ENCODE measurements around the gene PITPNC1. TPM values are rescaled to one million over a fixed set of nuclear protein-coding genes. Genes with fewer than 3 reads are reported as not detected.

Gene PITPNC1
- total and polyA plus RNA-seq, 4 donors, result 8.0 to 21.1 (median 15.2) TPM

DNA sequence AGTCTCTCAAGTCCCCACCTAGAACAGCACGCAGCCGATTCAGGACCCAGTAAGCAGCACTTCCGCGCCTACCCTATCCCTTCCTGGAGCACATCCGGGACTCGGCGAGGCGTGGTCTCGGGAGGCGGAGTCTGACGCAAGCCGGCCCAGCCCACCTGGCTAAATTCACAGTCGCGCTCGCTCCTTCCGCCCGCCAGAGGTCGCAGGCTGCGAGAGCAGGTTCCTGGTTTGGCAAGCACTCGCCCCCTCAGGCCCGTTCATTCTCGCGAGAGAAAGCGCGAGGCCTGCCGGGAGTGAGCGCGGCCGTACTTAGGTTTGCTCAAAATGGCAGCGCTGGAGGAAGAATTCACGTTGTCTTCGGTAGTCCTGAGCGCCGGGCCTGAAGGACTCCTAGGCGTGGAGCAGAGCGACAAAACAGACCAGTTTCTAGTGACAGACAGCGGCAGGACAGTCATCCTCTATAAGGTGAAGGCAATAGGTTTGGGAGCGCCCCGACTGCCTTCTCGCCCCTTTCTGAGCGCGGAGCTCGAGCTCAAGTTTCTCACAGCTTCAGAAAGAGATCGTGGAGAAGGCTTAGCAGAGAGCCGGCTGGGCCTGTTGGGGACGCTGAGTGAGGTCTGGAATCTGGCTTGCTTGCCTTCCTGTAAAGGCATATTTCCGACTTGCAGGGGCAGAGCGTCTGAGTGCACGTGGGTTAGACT, 340.7 kb downstream of the PITPNC1 start, which contains the start of gene NOL11:
Gene NOL11 (plus strand): TSS at position 313 of the 701 bp plus-strand sequence. CDS start 12 bp downstream, at position 325.
- Histone ChIP-seq H3K9me3 (ENCODE audit: control insufficient read depth in 4 of 4, insufficient read depth in 3 of 4, low read length in 3 of 4) (no peaks in the 10 kb centered on the region), H3K4me3 (peak within 1 kb of the TSS; percentile 63), H3K4me1 (ENCODE audit: control insufficient read depth in 5 of 5, insufficient read depth in 5 of 5, low read length in 5 of 5) (peaks cover 0 to 12% (median 4%) of the 10 kb centered on the region in 5 donors), H3K9ac (ENCODE audit: insufficient read depth in 1 of 2, low read length in 2 of 2) (peak within 1 kb of the TSS; percentile 97 to 99), H3K27ac (ENCODE audit: low read depth in 1 of 2, low read length in 1 of 2) (peak within 1 kb of the TSS; percentile 82 to 87), H3K27me3 (ENCODE audit: control insufficient read depth in 3 of 3, insufficient read depth in 3 of 3, low read length in 2 of 3) (no peaks in the 10 kb centered on the region), H3K36me3 (ENCODE audit: control insufficient read depth in 4 of 4, insufficient read depth in 4 of 4, low read length in 4 of 4) (peaks cover 3 to 22% (median 16%) of the 10 kb centered on the region in 4 donors)
- ATAC-seq (ENCODE audit: insufficient read depth, low FRiP score), result peak; percentile 98
- TF ChIP-seq, protein P1, sequence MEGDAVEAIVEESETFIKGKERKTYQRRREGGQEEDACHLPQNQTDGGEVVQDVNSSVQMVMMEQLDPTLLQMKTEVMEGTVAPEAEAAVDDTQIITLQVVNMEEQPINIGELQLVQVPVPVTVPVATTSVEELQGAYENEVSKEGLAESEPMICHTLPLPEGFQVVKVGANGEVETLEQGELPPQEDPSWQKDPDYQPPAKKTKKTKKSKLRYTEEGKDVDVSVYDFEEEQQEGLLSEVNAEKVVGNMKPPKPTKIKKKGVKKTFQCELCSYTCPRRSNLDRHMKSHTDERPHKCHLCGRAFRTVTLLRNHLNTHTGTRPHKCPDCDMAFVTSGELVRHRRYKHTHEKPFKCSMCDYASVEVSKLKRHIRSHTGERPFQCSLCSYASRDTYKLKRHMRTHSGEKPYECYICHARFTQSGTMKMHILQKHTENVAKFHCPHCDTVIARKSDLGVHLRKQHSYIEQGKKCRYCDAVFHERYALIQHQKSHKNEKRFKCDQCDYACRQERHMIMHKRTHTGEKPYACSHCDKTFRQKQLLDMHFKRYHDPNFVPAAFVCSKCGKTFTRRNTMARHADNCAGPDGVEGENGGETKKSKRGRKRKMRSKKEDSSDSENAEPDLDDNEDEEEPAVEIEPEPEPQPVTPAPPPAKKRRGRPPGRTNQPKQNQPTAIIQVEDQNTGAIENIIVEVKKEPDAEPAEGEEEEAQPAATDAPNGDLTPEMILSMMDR (IDR thresholded peaks at IDR 0.05; ENCODE audit: control extremely low read depth, extremely low read depth), result peak; percentile 95
- 0% methylated on average over 49 of the region's 49 CpGs for WGBS, 2 donors
- DNase-seq, result peak; percentile 99 to 100 (median 99)

DNA sequence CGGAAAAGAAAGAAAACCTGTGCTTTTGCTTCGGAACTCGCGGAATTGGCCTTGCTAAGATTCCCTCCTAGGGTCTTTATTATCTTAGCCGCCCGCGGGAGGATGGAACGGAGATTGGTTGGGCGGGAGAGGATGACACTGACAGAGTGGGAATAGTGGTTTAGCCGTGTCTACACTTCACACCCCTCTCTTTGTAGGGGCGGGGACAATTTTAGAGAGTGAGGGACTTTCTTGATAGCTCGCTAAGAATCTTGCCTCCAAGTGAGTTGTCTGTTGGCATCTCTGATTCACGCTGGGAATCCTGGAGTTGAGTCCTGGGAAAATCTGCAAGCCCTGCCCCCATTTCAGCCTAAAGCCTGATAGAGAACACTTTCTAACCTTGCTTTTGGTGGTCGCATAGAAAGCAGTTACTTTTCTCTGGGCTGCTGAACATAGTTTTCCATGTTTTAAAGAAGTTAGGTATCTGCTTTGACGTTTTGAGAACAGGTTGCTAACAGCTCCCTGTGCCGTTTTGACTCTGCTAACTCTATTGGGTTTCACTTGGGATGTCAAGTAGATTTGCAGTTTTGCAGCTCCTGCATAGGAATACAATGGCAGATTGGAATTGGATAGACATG, 341.4 kb downstream of the PITPNC1 start:
- Histone ChIP-seq H3K36me3 (ENCODE audit: control insufficient read depth in 4 of 4, insufficient read depth in 4 of 4, low read length in 4 of 4) (peaks cover 4 to 22% (median 17%) of the 10 kb centered on the region in 4 donors), H3K27me3 (ENCODE audit: control insufficient read depth in 3 of 3, insufficient read depth in 3 of 3, low read length in 2 of 3) (no peaks in the 10 kb centered on the region), H3K4me3 (peak overlapping the region; percentile 63), H3K27ac (ENCODE audit: low read depth in 1 of 2, low read length in 1 of 2) (peak overlapping the region; percentile 82 to 86), H3K4me1 (ENCODE audit: control insufficient read depth in 5 of 5, insufficient read depth in 5 of 5, low read length in 5 of 5) (peaks cover 0 to 12% (median 4%) of the 10 kb centered on the region in 5 donors), H3K9me3 (ENCODE audit: control insufficient read depth in 4 of 4, insufficient read depth in 3 of 4, low read length in 3 of 4) (no peaks in the 10 kb centered on the region), H3K9ac (ENCODE audit: insufficient read depth in 1 of 2, low read length in 2 of 2) (peak overlapping the region; percentile 97 to 99)
- TF ChIP-seq, protein P1 (IDR thresholded peaks at IDR 0.05; ENCODE audit: control extremely low read depth, extremely low read depth), result no peak
- 0 to 1% methylated on average over 16 of the region's 16 CpGs for WGBS, 2 donors
- ATAC-seq (ENCODE audit: insufficient read depth, low FRiP score) (peak; percentile 8), DNase-seq (peak in 2 of 3 donors; percentile 34)

GRCh38 chr17:67725373-67725791, 348.3 kb downstream of the PITPNC1 start:
- peaks cover 26 to 72% (median 52%) of the 10 kb centered on the region in 4 donors for H3K36me3 ChIP-seq (ENCODE audit: control insufficient read depth in 4 of 4, insufficient read depth in 4 of 4, low read length in 4 of 4)
- ATAC-seq (ENCODE audit: insufficient read depth, low FRiP score) (no peak), DNase-seq (no peak)
- WGBS, 2 donors, result 63 to 89% methylated on average over 4 of the region's 4 CpGs
- no peaks in the 10 kb centered on the region for H3K27me3 ChIP-seq (ENCODE audit: control insufficient read depth in 3 of 3, insufficient read depth in 3 of 3, low read length in 2 of 3)
- TF ChIP-seq, protein P1 (IDR thresholded peaks at IDR 0.05; ENCODE audit: control extremely low read depth, extremely low read depth), result no peak
- H3K4me1 ChIP-seq (ENCODE audit: control insufficient read depth in 5 of 5, insufficient read depth in 5 of 5, low read length in 5 of 5), result no peaks in the 10 kb centered on the region
- H3K27ac ChIP-seq (ENCODE audit: low read depth in 1 of 2, low read length in 1 of 2), result no peak overlapping the region
- H3K4me3 ChIP-seq, result no peak overlapping the region
- H3K9ac ChIP-seq (ENCODE audit: insufficient read depth in 1 of 2, low read length in 2 of 2), result no peak overlapping the region
- no peaks in the 10 kb centered on the region for H3K9me3 ChIP-seq (ENCODE audit: control insufficient read depth in 4 of 4, insufficient read depth in 3 of 4, low read length in 3 of 4)

Data from lung (tissue), 12 donors.